ENCODE results near the gene POLR2J2.
"Not testable (repeated sequence)": the region's sequence is repeated elsewhere in the genome, so short reads cannot be mapped to it uniquely, and the experiment has no call there.

POLR2J2 gene

DNA sequence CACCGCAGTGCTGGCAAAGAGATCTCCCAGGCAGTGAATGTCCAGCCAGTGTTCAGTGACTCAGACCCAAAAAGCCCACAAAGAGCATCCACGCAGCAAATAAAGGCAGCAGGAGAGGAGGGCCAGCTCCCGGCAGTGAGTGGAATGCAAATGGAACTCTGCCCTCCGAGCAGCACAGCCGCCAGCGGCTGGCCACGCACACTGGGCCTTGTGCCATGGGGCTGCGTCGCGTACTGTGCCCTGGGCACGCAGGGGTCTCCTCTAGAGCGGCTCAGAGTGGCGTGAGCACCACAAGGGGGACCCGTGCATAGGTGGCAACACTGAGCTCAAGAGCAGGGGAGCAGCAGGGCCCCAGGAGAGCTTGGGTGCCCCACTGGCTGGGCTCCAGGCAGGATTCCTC is 3.9 kb downstream of the POLR2J2 start:
- DNase-seq = not testable (repeated sequence)

DNA sequence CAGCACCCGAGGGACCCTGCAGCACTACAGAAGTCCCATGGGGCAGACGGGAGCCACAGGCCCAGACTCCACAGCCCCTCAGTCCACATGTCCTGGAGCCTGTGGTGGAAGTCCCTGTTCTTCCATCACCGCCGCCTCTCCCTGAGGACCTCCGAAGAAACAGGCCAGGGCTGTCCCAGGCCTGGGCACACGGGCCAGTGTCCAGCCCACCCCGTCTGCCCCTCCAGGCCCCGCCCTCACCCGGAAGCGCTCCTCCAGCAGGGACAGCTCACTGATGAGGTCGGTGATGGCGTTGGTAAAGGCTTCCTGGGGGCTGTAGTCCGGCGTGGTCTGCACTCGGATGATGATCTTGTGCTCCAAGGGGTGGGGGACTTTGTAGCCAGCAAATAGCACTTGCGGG is 4.6 kb downstream of the POLR2J2 start:
- not testable (repeated sequence) for DNase-seq

- DNase-seq = not testable (repeated sequence)
Observed at GRCh38 chr7:102664765-102665164, 6.7 kb downstream of the POLR2J2 start.

DNA sequence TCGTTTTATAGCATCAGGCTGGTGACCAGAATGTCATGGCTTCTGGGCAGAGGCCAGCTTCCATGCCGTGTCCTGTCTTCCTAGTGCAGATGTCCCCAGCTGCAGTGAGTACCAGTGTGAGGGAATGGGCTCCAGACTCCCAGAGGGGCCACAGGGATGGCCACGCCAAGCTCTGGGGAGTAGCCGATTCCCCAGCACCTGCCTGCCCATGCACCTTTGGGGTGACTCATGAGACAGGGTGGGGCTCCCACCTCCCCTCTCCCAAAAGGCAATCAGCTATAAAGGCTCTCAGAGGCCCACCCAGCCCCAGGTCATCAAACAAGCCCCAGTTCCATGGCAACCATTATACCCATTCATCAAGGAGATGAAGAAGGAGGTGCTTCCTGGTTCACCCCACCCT is 21.5 kb downstream of the POLR2J2 start, which contains the start of gene SPDYE2B:
Gene SPDYE2B, plus strand, starts transcription at position 396 of the 400 bp plus-strand sequence. CDS start 2,030 bp downstream, outside the sequence.
- not testable (repeated sequence) for DNase-seq

GRCh38 chr7:102647813-102648212 is 23.6 kb downstream of the POLR2J2 start:
- DNase-seq = not testable (repeated sequence)

- not testable (repeated sequence) for DNase-seq
Observed at GRCh38 chr7:102643404-102643803, 28.1 kb downstream of the POLR2J2 start.

GRCh38 chr7:102642691-102643090 is 28.8 kb downstream of the POLR2J2 start, which contains the start of gene UPK3BL1:
UPK3BL1 (minus strand) TSS chr7:102642791; CDS start chr7:102642741, 50 bp downstream.
- not testable (repeated sequence) for DNase-seq

DNA sequence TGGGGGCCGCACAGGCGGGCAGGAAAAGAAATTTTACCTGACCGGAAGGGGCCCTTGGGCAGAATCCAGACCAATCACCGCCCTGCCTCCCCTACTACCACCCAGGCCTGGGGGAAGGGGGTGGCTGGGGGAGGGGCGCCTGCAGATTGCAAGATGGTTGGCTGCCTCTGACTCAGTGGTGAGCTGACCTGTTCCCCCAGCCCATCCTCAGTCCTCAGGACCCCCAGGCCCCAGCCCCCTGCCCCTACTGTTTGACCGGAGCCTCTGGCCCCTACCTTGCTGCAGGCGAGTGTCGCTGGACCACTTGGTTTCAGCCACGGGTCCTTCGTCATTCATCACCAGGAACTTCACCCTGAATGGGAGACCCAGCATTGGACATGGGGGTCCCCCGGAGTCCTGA is 32.6 kb downstream of the POLR2J2 start:
- DNase-seq = not testable (repeated sequence)

DNA sequence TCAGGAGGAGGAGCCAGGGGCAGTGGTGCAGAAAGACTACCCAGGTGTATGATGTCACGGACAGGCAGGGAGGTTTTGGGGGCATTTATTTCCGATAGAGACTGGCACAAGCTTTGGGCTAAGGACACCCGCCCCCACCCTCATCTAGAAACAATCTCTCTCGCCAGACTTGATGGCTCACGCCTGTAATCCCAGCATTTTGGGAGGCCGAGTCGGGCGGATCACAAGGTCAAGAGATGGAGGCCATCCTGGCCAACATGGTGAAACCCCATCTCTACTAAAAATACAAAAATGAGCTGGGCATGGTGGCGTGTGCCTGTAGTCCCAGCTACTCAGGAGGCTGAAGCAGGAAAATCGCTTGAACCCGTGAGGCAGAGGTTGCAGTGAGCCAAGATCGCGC is 34.5 kb downstream of the POLR2J2 start:
- DNase-seq = not testable (repeated sequence)

GRCh38 chr7:102635354-102635753 is 36.1 kb downstream of the POLR2J2 start:
- not testable (repeated sequence) for DNase-seq

GRCh38 chr7:102634299-102634698 is 37.2 kb downstream of the POLR2J2 start:
- DNase-seq = not testable (repeated sequence)

GRCh38 chr7:102630622-102631021 is 40.8 kb downstream of the POLR2J2 start:
- not testable (repeated sequence) for DNase-seq

GRCh38 chr7:102627271-102627904 is 44.1 kb downstream of the POLR2J2 start:
- DNase-seq = not testable (repeated sequence)

DNA sequence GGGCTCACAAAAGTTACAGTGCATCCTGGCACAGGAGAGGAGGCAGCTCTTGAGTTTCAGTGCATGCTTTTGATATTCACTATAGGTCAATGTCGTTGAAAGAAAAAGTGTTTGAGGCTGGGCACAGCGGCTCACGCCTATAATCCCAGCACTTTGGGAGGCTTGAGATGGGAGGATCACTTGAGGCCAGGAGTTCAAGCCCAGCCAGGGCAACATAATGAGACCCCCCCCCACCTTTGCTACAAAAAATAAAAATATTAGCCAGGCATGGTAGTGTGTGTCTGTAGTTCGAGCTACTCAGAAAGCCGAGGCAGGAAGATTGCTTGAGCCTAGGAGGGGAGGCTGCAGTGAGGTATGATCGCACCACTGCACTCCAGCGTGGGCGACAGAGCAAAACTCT is 53.3 kb downstream of the POLR2J2 start:
- DNase-seq = not testable (repeated sequence)

GRCh38 chr7:102616507-102617125 is 54.8 kb downstream of the POLR2J2 start, which contains the start of gene RASA4:
RASA4 (minus strand) TSS chr7:102616756; CDS start chr7:102616689, 67 bp downstream.
- peak; percentile 3 for DNase-seq

Data from fibroblast of skin of abdomen (primary cell).